ENCODE results near the gene LRWD1.
"Not testable (repeated sequence)": the region's sequence is repeated elsewhere in the genome, so short reads cannot be mapped to it uniquely, and the experiment has no call there.

- not testable (repeated sequence) for TF ChIP-seq CTCF (conservative IDR thresholded peaks at IDR 0.05 in 1 of 2, IDR thresholded peaks at IDR 0.05 in 1 of 2; ENCODE audit: low read depth in 1 of 2, low read length in 2 of 2); EZH2 (IDR thresholded peaks at IDR 0.05; ENCODE audit: low read length, missing control alignments)
These were observed 14.4 kb downstream of the LRWD1 start for GRCh38 chr7:102479209-102479584.
